Mesendoderm (in vitro differentiated cells): ENCODE data around the gene SLC50A1.
"Not testable (repeated sequence)": the region's sequence is repeated elsewhere in the genome, so short reads cannot be mapped to it uniquely, and the experiment has no call there.

Source experiments
- DNase-seq: peaks from one replicate; pipeline ENCODE4 v3.0.0; 2013
- H2AK5ac ChIP-seq: 2 replicates; pipeline ENCODE4 v1.6.1; 2013; ENCODE audit warnings: low read length, inconsistent platforms
- H2BK120ac ChIP-seq: 2 replicates; pipeline ENCODE4 v1.6.1; 2013; ENCODE audit warnings: low read depth, mild to moderate bottlenecking, low read length, moderate library complexity, mixed read lengths
- H2BK15ac ChIP-seq: replicated peaks from 2 replicates; pipeline ENCODE4 v1.6.1; 2013; ENCODE audit warnings: low read depth, mild to moderate bottlenecking, moderate library complexity
- H2BK5ac ChIP-seq: 2 replicates; pipeline ENCODE4 v1.6.1; 2013; ENCODE audit warnings: low read length, inconsistent platforms
- H3K18ac ChIP-seq: 2 replicates; pipeline ENCODE4 v1.6.1; 2013; ENCODE audit warnings: mild to moderate bottlenecking, low read length, mixed read lengths
- H3K23ac ChIP-seq: one replicate; pipeline ENCODE4 v1.6.1; 2013; ENCODE audit warnings: low read length
- H3K27ac ChIP-seq: 2 replicates; pipeline ENCODE4 v1.5.1; 2013; ENCODE audit warnings: low read depth, mild to moderate bottlenecking, inconsistent platforms, low read length, moderate library complexity
- H3K27me3 ChIP-seq: 2 replicates; pipeline ENCODE4 v1.6.1; 2013; ENCODE audit warnings: low read length, control low read depth, mild to moderate bottlenecking, inconsistent platforms; ENCODE audit not compliant: insufficient read depth, poor library complexity
- H3K36me3 ChIP-seq: 2 replicates; pipeline ENCODE4 v1.6.1; 2013; ENCODE audit warnings: low read length, inconsistent platforms; ENCODE audit not compliant: control insufficient read depth, insufficient read depth
- H3K4ac ChIP-seq: one replicate; pipeline ENCODE4 v1.6.1; 2013; ENCODE audit warnings: low read depth, mild to moderate bottlenecking, low read length, moderate library complexity
- H3K4me1 ChIP-seq: 2 replicates; pipeline ENCODE4 v1.6.1; 2013; ENCODE audit warnings: low read depth, low read length, inconsistent platforms; ENCODE audit not compliant: control insufficient read depth
- H3K4me2 ChIP-seq: 2 replicates; pipeline ENCODE4 v1.6.1; 2013; ENCODE audit warnings: low read length
- H3K4me3 ChIP-seq: 2 replicates; pipeline ENCODE4 v1.5.1; 2013; ENCODE audit warnings: mild to moderate bottlenecking, low read length
- H3K56ac ChIP-seq: one replicate; pipeline ENCODE4 v1.6.1; 2013; ENCODE audit warnings: low read length
- H3K79me1 ChIP-seq: 2 replicates; pipeline ENCODE4 v1.6.1; 2013; ENCODE audit warnings: low read length, inconsistent platforms
- H3K79me2 ChIP-seq: 2 replicates; pipeline ENCODE4 v1.6.1; 2013; ENCODE audit warnings: mild to moderate bottlenecking, low read length; ENCODE audit not compliant: control insufficient read depth, insufficient read depth
- H3K9ac ChIP-seq: 2 replicates; pipeline ENCODE4 v1.6.1; 2013; ENCODE audit warnings: low read length, inconsistent platforms
- H4K5ac ChIP-seq: one replicate; pipeline ENCODE4 v1.6.1; 2013; ENCODE audit warnings: low read length
- H4K8ac ChIP-seq: one replicate; pipeline ENCODE4 v1.6.1; 2013; ENCODE audit warnings: low read depth, mild to moderate bottlenecking, control low read depth, low read length, moderate library complexity
- WGBS: extraction: QIAGEN DNeasy Blood & Tissue Kit; methylation state at CpG from one replicate; pipeline ENCODE4 v1.1.7; 2013; ENCODE audit warnings: low lambda C conversion rate, missing lambda C conversion rate; ENCODE audit not compliant: insufficient coverage; ENCODE audit errors: extremely low coverage; 5-methylcytosine and 5-hydroxymethylcytosine counted together

Gene SLC50A1

DNA sequence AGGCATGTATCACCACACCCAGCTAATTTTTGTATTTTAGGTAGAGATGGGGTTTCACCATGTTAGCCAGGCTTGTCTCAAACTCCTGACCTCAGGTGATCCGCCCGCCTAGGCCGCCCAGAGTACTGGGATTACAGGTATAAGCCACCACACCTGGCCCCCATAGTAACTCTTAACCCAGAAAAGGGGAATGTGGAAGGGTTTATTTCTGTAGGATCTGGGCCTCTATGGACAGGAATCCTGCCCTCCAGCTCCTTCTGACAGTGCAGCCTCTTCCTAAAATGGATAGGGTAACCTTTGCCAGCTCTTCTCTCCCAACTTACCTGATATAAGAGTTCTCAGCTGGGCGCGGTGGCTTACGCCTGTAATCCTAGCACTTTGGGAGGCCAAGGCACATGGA is 27.0 kb downstream of the SLC50A1 start:
- H3K9ac ChIP-seq, H2AK5ac ChIP-seq, H2BK5ac ChIP-seq, H3K4me2 ChIP-seq, H2BK120ac ChIP-seq, DNase-seq, H4K5ac ChIP-seq, H3K4me1 ChIP-seq, H3K27ac ChIP-seq, H3K36me3 ChIP-seq, H3K79me1 ChIP-seq, H4K8ac ChIP-seq, H3K23ac ChIP-seq, H3K27me3 ChIP-seq, H3K56ac ChIP-seq, H2BK15ac ChIP-seq, H3K79me2 ChIP-seq, H3K4me3 ChIP-seq, H3K4ac ChIP-seq, H3K18ac ChIP-seq: not testable (repeated sequence)
- no CpG with 5 or more reads among the region's 6 CpGs for WGBS

DNA sequence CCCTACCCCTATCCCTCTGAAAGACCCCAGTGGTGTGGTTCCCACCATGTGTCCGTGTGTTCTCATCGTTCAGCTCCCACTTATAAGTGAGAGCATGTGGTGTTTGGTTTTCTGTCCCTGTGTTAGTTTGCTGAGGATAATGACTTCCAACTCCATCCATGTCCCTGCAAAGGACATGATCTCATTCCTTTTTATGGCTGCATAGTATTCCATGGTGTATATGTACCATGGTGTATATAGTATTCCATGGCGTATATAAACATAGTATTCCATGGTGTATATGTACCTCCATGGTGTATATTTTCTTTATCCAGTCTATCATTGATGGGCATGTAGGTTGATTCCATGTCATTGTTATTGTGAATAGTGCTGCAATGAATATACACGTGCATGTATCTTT is 28.1 kb downstream of the SLC50A1 start:
- DNase-seq, H4K5ac ChIP-seq, H3K27me3 ChIP-seq, H3K4me1 ChIP-seq, H3K4me2 ChIP-seq, H3K36me3 ChIP-seq, H2BK5ac ChIP-seq, H3K23ac ChIP-seq, H3K4ac ChIP-seq, H3K18ac ChIP-seq, H3K79me1 ChIP-seq, H2BK15ac ChIP-seq, H3K56ac ChIP-seq, H3K79me2 ChIP-seq, H3K9ac ChIP-seq, H2BK120ac ChIP-seq, H3K27ac ChIP-seq, H4K8ac ChIP-seq, H2AK5ac ChIP-seq, H3K4me3 ChIP-seq: not testable (repeated sequence)
- WGBS: no CpG with 5 or more reads among the region's 4 CpGs

DNA sequence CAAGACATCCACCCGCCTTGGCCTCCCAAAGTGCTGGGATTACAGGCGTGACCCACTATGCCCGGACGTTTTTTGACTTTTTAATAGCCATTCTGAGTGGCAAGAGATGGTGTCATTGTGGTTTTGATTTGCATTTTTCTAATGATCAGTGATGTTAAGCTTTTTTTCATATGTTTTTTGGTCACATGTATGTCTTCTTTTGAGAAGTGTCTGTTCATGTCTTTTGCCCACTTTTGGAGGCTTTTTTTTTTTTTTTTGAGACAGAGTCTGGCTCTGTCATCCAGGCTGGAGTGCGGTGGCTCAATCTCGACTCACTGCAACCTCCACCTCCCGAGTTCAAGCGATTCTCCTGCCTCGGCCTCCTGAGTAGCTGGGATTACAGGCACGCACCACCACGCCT is 29.0 kb downstream of the SLC50A1 start:
- H2BK15ac ChIP-seq, H3K27me3 ChIP-seq, H4K5ac ChIP-seq, H4K8ac ChIP-seq, H3K36me3 ChIP-seq, H3K79me1 ChIP-seq, H2BK120ac ChIP-seq, H3K4me3 ChIP-seq, H3K18ac ChIP-seq, H3K9ac ChIP-seq, H3K4ac ChIP-seq, H3K4me2 ChIP-seq, H3K56ac ChIP-seq, H3K27ac ChIP-seq, H3K23ac ChIP-seq, H2BK5ac ChIP-seq, H3K79me2 ChIP-seq, DNase-seq, H2AK5ac ChIP-seq, H3K4me1 ChIP-seq: not testable (repeated sequence)
- no CpG with 5 or more reads among the region's 11 CpGs for whole genome bisulfite sequencing

DNA sequence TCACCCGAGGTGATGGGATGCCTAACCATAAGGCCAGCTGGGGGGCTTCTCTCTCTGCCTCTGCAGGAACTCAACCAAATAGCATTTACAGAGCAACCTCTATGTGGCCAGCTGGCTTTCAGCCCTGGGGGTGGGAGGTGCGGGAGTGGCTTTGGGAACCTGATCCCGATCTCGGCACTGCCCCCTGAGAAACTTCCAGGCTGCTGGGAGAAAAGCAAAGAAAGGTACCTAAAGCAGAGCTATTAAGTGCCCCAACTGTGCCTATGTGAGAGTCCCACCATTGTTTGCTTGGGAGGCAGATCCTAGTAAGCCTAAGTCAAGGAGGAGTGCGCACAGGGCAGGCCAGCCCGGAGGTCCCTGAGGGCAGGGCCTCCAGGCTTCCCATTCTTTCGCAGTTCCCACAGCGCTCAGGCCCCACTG is 30.4 kb downstream of the SLC50A1 start:
- Histone ChIP-seq H4K8ac (no peak overlapping the region), H3K27me3 (no peaks in the 10 kb centered on the region), H3K4ac (no peak overlapping the region), H2BK15ac (no peak overlapping the region), H2BK120ac (no peak overlapping the region), H2AK5ac (no peak overlapping the region), H3K18ac (no peak overlapping the region), H3K56ac (peak overlapping the region; percentile 65), H3K4me3 (no peak overlapping the region), H3K23ac (no peak overlapping the region), H2BK5ac (no peak overlapping the region), H3K79me2 (no peaks in the 10 kb centered on the region), H3K4me2 (peak overlapping the region; percentile 25), H3K79me1 (no peaks in the 10 kb centered on the region), H3K27ac (no peak overlapping the region), H3K4me1 (peaks cover 3% of the 10 kb centered on the region), H3K36me3 (peaks cover 1% of the 10 kb centered on the region), H4K5ac (no peak overlapping the region), H3K9ac (peak overlapping the region; percentile 20)
- DNase-seq: peak; percentile 43
- no CpG with 5 or more reads among the region's 8 CpGs for WGBS

DNA sequence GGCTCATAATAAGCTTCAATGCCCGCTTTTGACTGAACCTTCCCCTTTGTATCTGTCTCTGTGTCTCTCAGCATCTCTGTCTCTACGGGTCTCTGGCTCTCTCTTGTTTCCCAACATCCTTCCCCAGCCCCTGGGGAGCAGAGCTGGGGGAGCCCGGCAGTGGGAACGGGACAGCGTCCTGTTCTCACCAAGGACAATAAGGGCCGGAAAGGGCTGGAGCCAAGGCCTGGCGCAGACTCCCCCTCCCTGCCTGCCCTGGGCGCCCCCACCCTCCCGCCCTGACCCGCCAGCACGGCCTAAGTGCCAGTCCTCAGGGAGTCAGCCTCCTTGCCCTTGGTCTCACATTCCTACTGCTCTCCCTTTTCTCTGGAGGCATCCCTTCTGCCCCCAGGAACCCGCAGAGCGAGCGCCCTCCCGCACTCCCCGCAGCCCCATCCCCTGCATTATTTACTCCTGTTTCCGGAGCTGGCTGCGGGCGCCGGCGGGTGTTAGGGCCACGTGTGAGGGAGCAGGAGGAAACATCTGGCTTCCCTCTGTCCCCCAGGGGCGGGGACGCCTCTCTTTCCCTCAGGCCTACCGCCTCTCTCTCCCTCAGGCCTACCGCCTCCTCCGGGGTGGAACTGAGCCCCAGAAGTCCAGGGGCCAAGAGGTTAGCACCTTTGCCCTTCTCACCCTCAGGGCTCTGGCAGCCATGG is 31.0 kb downstream of the SLC50A1 start:
- no peak overlapping the region for H3K23ac ChIP-seq
- H3K79me2 ChIP-seq: no peaks in the 10 kb centered on the region
- peak; percentile 54 for DNase-seq
- no peak overlapping the region for H2BK5ac ChIP-seq
- no peak overlapping the region for H4K5ac ChIP-seq
- WGBS: no CpG with 5 or more reads among the region's 27 CpGs
- H2BK120ac ChIP-seq: no peak overlapping the region
- H3K27me3 ChIP-seq: no peaks in the 10 kb centered on the region
- no peak overlapping the region for H3K4me3 ChIP-seq
- H3K4ac ChIP-seq: no peak overlapping the region
- H3K27ac ChIP-seq: no peak overlapping the region
- H3K4me1 ChIP-seq: peaks cover 3% of the 10 kb centered on the region
- peaks cover 1% of the 10 kb centered on the region for H3K36me3 ChIP-seq
- H2AK5ac ChIP-seq: no peak overlapping the region
- H4K8ac ChIP-seq: no peak overlapping the region
- H3K18ac ChIP-seq: peak overlapping the region; percentile 8
- H3K9ac ChIP-seq: peak overlapping the region; percentile 36
- no peaks in the 10 kb centered on the region for H3K79me1 ChIP-seq
- peak overlapping the region; percentile 67 for H3K56ac ChIP-seq
- H3K4me2 ChIP-seq: peak overlapping the region; percentile 58
- H2BK15ac ChIP-seq: no peak overlapping the region
